Spleen (tissue), 7 donors: ENCODE data around the gene GALNT7.

ENCODE experiments used
- POLR2A ChIP-seq, 3 donors: fragments of 450-650 bp; IDR thresholded peaks; one replicate each; pipeline ENCODE4 v1.5.1; 2017; ENCODE audit warnings: antibody characterized with exemption in 3 of 3, mild to moderate bottlenecking in 1 of 3
- POLR2AphosphoS5 ChIP-seq, 3 donors: sonication (generic); formaldehyde crosslinking; IDR thresholded peaks; one replicate each; pipeline ENCODE4 v1.5.1; 2017; ENCODE audit warnings: antibody characterized with exemption in 3 of 3
- TF ChIP-seq, protein P1 (sequence below), 11 experiments: fragments of 200-600 bp in 7 of 11; fragments of 450-650 bp in 4 of 11; sonication (generic) in 4 of 11; IDR thresholded peaks in 8 of 11; conservative IDR thresholded peaks in 3 of 11; 1 replicate in 7 of 11; 2 replicates in 4 of 11; pipeline versions ENCODE4 v1.4.0 to v1.8.0; 2016 to 2021; ENCODE audit warnings: antibody characterized with exemption in 11 of 11, inconsistent platforms in 4 of 11, mild to moderate bottlenecking in 1 of 11
- donor health status: DM: no; HTN: no; CAD: no; lungs with moderate emphysema.
- donor health status: DM: no; HTN: no; CAD: no.
- donor health status: DM: no; HTN: no; CAD: no.

DNA sequence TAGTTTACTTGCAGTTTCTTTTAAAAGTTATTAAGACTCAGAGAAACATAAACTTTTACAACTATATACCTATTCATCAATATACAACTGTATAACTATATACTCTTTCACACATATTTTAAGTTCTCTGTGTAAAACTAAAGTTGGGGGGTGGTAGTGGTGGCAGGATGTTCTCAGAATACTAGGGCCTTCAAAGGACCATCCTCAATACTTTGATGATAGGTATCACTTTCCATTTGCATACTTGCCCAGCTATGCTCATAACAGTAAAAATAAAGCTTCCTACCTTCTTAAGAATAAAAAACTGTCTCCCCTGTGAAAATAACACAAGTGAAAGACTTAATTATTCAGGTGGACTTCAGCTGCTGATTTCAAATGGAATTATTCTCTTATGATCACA lies 2.9 kb upstream of the GALNT7 start:
- TF ChIP-seq, protein P1, sequence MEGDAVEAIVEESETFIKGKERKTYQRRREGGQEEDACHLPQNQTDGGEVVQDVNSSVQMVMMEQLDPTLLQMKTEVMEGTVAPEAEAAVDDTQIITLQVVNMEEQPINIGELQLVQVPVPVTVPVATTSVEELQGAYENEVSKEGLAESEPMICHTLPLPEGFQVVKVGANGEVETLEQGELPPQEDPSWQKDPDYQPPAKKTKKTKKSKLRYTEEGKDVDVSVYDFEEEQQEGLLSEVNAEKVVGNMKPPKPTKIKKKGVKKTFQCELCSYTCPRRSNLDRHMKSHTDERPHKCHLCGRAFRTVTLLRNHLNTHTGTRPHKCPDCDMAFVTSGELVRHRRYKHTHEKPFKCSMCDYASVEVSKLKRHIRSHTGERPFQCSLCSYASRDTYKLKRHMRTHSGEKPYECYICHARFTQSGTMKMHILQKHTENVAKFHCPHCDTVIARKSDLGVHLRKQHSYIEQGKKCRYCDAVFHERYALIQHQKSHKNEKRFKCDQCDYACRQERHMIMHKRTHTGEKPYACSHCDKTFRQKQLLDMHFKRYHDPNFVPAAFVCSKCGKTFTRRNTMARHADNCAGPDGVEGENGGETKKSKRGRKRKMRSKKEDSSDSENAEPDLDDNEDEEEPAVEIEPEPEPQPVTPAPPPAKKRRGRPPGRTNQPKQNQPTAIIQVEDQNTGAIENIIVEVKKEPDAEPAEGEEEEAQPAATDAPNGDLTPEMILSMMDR (IDR thresholded peaks at IDR 0.05 in 8 of 11, conservative IDR thresholded peaks at IDR 0.05 in 3 of 11), result no peak
- TF ChIP-seq POLR2A (IDR thresholded peaks at IDR 0.05) (no peak), POLR2AphosphoS5 (IDR thresholded peaks at IDR 0.05) (no peak)
